ENCODE data around the gene SPATA2L.

Gene SPATA2L

GRCh38 chr16:89716493-89716892 is 15.0 kb upstream of the SPATA2L start:
- TF ChIP-seq EZH2 (IDR thresholded peaks at IDR 0.05; ENCODE audit: borderline replicate concordance, low read depth, low read length, severe bottlenecking), result no peak
- TF ChIP-seq, protein P1, sequence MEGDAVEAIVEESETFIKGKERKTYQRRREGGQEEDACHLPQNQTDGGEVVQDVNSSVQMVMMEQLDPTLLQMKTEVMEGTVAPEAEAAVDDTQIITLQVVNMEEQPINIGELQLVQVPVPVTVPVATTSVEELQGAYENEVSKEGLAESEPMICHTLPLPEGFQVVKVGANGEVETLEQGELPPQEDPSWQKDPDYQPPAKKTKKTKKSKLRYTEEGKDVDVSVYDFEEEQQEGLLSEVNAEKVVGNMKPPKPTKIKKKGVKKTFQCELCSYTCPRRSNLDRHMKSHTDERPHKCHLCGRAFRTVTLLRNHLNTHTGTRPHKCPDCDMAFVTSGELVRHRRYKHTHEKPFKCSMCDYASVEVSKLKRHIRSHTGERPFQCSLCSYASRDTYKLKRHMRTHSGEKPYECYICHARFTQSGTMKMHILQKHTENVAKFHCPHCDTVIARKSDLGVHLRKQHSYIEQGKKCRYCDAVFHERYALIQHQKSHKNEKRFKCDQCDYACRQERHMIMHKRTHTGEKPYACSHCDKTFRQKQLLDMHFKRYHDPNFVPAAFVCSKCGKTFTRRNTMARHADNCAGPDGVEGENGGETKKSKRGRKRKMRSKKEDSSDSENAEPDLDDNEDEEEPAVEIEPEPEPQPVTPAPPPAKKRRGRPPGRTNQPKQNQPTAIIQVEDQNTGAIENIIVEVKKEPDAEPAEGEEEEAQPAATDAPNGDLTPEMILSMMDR (IDR thresholded peaks at IDR 0.05; ENCODE audit: borderline replicate concordance, extremely low read depth, low read length, poor library complexity, severe bottlenecking), result no peak
- Histone ChIP-seq H3K4me2 (ENCODE audit: insufficient read depth, low read length) (no peak overlapping the region), H2AFZ (ENCODE audit: low read depth, low read length) (no peak overlapping the region), H3K27ac (ENCODE audit: low read length) (no peak overlapping the region), H3K9ac (ENCODE audit: low read depth, low read length) (no peak overlapping the region), H3K4me3 (ENCODE audit: low read depth in 1 of 2, low read length in 2 of 2) (no peak overlapping the region), H3K79me2 (ENCODE audit: insufficient read depth, low read length) (peaks cover under 1% of the 10 kb centered on the region; the same call in 1 of the 2 replicates), H3K4me1 (ENCODE audit: insufficient read depth, low read length) (peaks cover 22% of the 10 kb centered on the region), H3K27me3 (ENCODE audit: insufficient read depth, low read length, poor library complexity) (no peaks in the 10 kb centered on the region), H3K9me3 (ENCODE audit: insufficient read depth, low read length, severe bottlenecking) (no peaks in the 10 kb centered on the region), H4K20me1 (ENCODE audit: insufficient read depth, low read length) (no peaks in the 10 kb centered on the region; the same call in 1 of the 2 replicates), H3K36me3 (ENCODE audit: insufficient read depth, low read length) (no peaks in the 10 kb centered on the region; the same call in 1 of the 2 replicates)
- ATAC-seq (ENCODE audit: insufficient read depth, low read depth) (no peak), DNase-seq (no peak)

- DNase-seq (no peak), ATAC-seq (ENCODE audit: insufficient read depth, low read depth) (peak; percentile 11; the same call in 2 of the 3 replicates)
- Histone ChIP-seq H3K9me3 (ENCODE audit: insufficient read depth, low read length, severe bottlenecking) (no peaks in the 10 kb centered on the region), H3K79me2 (ENCODE audit: insufficient read depth, low read length) (no peaks in the 10 kb centered on the region), H3K36me3 (ENCODE audit: insufficient read depth, low read length) (no peaks in the 10 kb centered on the region), H3K27me3 (ENCODE audit: insufficient read depth, low read length, poor library complexity) (no peaks in the 10 kb centered on the region), H3K4me1 (ENCODE audit: insufficient read depth, low read length) (peaks cover 12% of the 10 kb centered on the region), H2AFZ (ENCODE audit: low read depth, low read length) (peak overlapping the region; percentile 72), H3K9ac (ENCODE audit: low read depth, low read length) (peak overlapping the region; percentile 60), H3K4me3 (ENCODE audit: low read depth in 1 of 2, low read length in 2 of 2) (peak overlapping the region; percentile 41 to 66; a peak in 3 of 4 replicates), H3K27ac (ENCODE audit: low read length) (peak overlapping the region; percentile 44), H3K4me2 (ENCODE audit: insufficient read depth, low read length) (peak overlapping the region; percentile 81), H4K20me1 (ENCODE audit: insufficient read depth, low read length) (no peaks in the 10 kb centered on the region)
- TF ChIP-seq, protein P1 (IDR thresholded peaks at IDR 0.05; ENCODE audit: borderline replicate concordance, extremely low read depth, low read length, poor library complexity, severe bottlenecking), result no peak
- no peak for TF ChIP-seq EZH2 (IDR thresholded peaks at IDR 0.05; ENCODE audit: borderline replicate concordance, low read depth, low read length, severe bottlenecking)
Measured at GRCh38 chr16:89712274-89712781, 10.8 kb upstream of the SPATA2L start.

GRCh38 chr16:89711601-89712273 is 10.2 kb upstream of the SPATA2L start:
- TF ChIP-seq, protein P1 (IDR thresholded peaks at IDR 0.05; ENCODE audit: borderline replicate concordance, extremely low read depth, low read length, poor library complexity, severe bottlenecking), result no peak
- no peak for TF ChIP-seq EZH2 (IDR thresholded peaks at IDR 0.05; ENCODE audit: borderline replicate concordance, low read depth, low read length, severe bottlenecking)
- Histone ChIP-seq H3K27me3 (ENCODE audit: insufficient read depth, low read length, poor library complexity) (no peaks in the 10 kb centered on the region), H3K9me3 (ENCODE audit: insufficient read depth, low read length, severe bottlenecking) (no peaks in the 10 kb centered on the region), H3K4me3 (ENCODE audit: low read depth in 1 of 2, low read length in 2 of 2) (peak overlapping the region; percentile 41 to 66; a peak in 3 of 4 replicates), H4K20me1 (ENCODE audit: insufficient read depth, low read length) (no peaks in the 10 kb centered on the region), H3K27ac (ENCODE audit: low read length) (peak overlapping the region; percentile 44), H3K9ac (ENCODE audit: low read depth, low read length) (peak overlapping the region; percentile 60), H3K79me2 (ENCODE audit: insufficient read depth, low read length) (no peaks in the 10 kb centered on the region), H3K36me3 (ENCODE audit: insufficient read depth, low read length) (no peaks in the 10 kb centered on the region), H2AFZ (ENCODE audit: low read depth, low read length) (peak overlapping the region; percentile 72), H3K4me1 (ENCODE audit: insufficient read depth, low read length) (peaks cover 12% of the 10 kb centered on the region), H3K4me2 (ENCODE audit: insufficient read depth, low read length) (peak overlapping the region; percentile 81)
- ATAC-seq (ENCODE audit: insufficient read depth, low read depth) (peak; percentile 80), DNase-seq (peak; percentile 81)

Measured in DND-41 (cell line).